Loucy (cell line): ENCODE results near the gene SOD1.

Experiments
- CTCF ChIP-seq: fragments of 200-600 bp; sonication (generic); conservative IDR thresholded peaks from 2 replicates; pipeline ENCODE4 v1.5.1; 2014; ENCODE audit warnings: mild to moderate bottlenecking, antibody characterized with exemption, low read length
- EZH2phosphoT487 ChIP-seq: fragments of 200-600 bp; IDR thresholded peaks from 2 replicates; pipeline ENCODE4 v1.6.1; 2018; ENCODE audit warnings: antibody characterized with exemption, mild to moderate bottlenecking, moderate library complexity, borderline replicate concordance

- TF ChIP-seq CTCF (no peak), EZH2phosphoT487 (no peak)
Observed at GRCh38 chr21:31660591-31660990, 1.1 kb downstream of the SOD1 start.
